Caco-2 (cell line): ENCODE data around the gene POLE4. TPM values are rescaled to one million over a fixed set of nuclear protein-coding genes. Genes with fewer than 3 reads are reported as not detected.
A peak's percentile ranks its signal among the peaks of the same experiment; 100 is the strongest.

Experiments used
- BruUV-seq: library from RNA; stranded (reverse); fragments of 400-500 nt; replicated peaks from 2 replicates; lab custom pipeline; 2021; lab: Mats Ljungman, UMichigan
- CTCF ChIA-PET: fragments of 300-600 bp; sonication (Branson Sonifier 250); formaldehyde crosslinking; loops from one replicate; lab custom pipeline; 2022; ENCODE audit warnings: antibody characterized with exemption; lab: Charles Lee
- POLR2A ChIA-PET: fragments of 300-600 bp; sonication (Branson Sonifier 250); formaldehyde crosslinking; loops from one replicate; lab custom pipeline; 2022; ENCODE audit warnings: antibody characterized with exemption; lab: Charles Lee
- DNase-seq, 2 experiments: peaks; one replicate each; pipeline versions ENCODE4 v3.0.0 to v3.0.0-alpha.2; 2020 to 2022
- H3K27me3 ChIP-seq: replicated peaks from 2 replicates; pipeline ENCODE4 v1.6.0; 2011; ENCODE audit warnings: low read length; ENCODE audit not compliant: control insufficient read depth, insufficient read depth
- H3K36me3 ChIP-seq: 2 replicates; pipeline ENCODE4 v1.5.1; 2011; ENCODE audit warnings: low read length; ENCODE audit not compliant: control insufficient read depth, insufficient read depth
- H3K4me1 ChIP-seq: fragments of 250-450 bp; sonication (Bioruptor Pico); 2 replicates; pipeline ENCODE4 v1.5.1; 2020; ENCODE audit warnings: mild to moderate bottlenecking
- H3K4me3 ChIP-seq: 2 replicates; pipeline ENCODE4 v1.5.1; 2011; ENCODE audit warnings: low read depth, mild to moderate bottlenecking, control low read depth, low read length
- H3K9me3 ChIP-seq: fragments of 250-450 bp; sonication (Bioruptor Pico); 2 replicates; pipeline ENCODE4 v1.5.1; 2020; ENCODE audit warnings: mild to moderate bottlenecking, moderate library complexity
- H3K27ac Mint-ChIP-seq: one replicate; pipeline ENCODE4 v1.8.0; 2022; ENCODE audit warnings: mixed read lengths; ENCODE audit not compliant: unreplicated experiment
- H3K27me3 Mint-ChIP-seq: one replicate; pipeline ENCODE4 v1.8.0; 2022; ENCODE audit warnings: mixed read lengths; ENCODE audit not compliant: insufficient read depth, unreplicated experiment
- H3K36me3 Mint-ChIP-seq: one replicate; pipeline ENCODE4 v1.8.0; 2022; ENCODE audit warnings: mild to moderate bottlenecking, mixed read lengths; ENCODE audit not compliant: insufficient read depth, unreplicated experiment
- H3K4me1 Mint-ChIP-seq: one replicate; pipeline ENCODE4 v1.8.0; 2022; ENCODE audit warnings: low read depth, mixed read lengths; ENCODE audit not compliant: unreplicated experiment
- H3K4me3 Mint-ChIP-seq: one replicate; pipeline ENCODE4 v1.8.0; 2022; ENCODE audit warnings: mild to moderate bottlenecking, moderate library complexity, mixed read lengths; ENCODE audit not compliant: unreplicated experiment
- H3K9me3 Mint-ChIP-seq: one replicate; pipeline ENCODE4 v1.8.0; 2022; ENCODE audit warnings: mixed read lengths; ENCODE audit not compliant: unreplicated experiment
- CTCF ChIP-seq, 2 experiments: fragments of 200-600 bp in 1 of 2; IDR thresholded peaks; 1 replicate in 1 of 2; 2 replicates in 1 of 2; pipeline versions ENCODE4 v1.5.1 to v1.8.0; 2011 to 2022; ENCODE audit warnings: antibody characterized with exemption in 1 of 2, control low read depth in 1 of 2, inconsistent platforms in 1 of 2, low read depth in 1 of 2, low read length in 1 of 2, mild to moderate bottlenecking in 1 of 2, moderate library complexity in 1 of 2; ENCODE audit not compliant: insufficient read depth in 1 of 2, severe bottlenecking in 1 of 2, unreplicated experiment in 1 of 2
- intact Hi-C: fragments of 100-400 bp; cut with micrococcal nuclease; formaldehyde crosslinking; loops from one replicate; pipeline ENCODE4 v1.10.0; 2022; ENCODE audit not compliant: unreplicated experiment
- total RNA-seq: library from RNA; stranded (reverse); gene quantifications from 2 replicates; pipeline ENCODE4 v1.2.3, GENCODE V29; 2022

Gene POLE4
- total RNA-seq, 1 experiment from 2014 or later, result 117 TPM

DNA sequence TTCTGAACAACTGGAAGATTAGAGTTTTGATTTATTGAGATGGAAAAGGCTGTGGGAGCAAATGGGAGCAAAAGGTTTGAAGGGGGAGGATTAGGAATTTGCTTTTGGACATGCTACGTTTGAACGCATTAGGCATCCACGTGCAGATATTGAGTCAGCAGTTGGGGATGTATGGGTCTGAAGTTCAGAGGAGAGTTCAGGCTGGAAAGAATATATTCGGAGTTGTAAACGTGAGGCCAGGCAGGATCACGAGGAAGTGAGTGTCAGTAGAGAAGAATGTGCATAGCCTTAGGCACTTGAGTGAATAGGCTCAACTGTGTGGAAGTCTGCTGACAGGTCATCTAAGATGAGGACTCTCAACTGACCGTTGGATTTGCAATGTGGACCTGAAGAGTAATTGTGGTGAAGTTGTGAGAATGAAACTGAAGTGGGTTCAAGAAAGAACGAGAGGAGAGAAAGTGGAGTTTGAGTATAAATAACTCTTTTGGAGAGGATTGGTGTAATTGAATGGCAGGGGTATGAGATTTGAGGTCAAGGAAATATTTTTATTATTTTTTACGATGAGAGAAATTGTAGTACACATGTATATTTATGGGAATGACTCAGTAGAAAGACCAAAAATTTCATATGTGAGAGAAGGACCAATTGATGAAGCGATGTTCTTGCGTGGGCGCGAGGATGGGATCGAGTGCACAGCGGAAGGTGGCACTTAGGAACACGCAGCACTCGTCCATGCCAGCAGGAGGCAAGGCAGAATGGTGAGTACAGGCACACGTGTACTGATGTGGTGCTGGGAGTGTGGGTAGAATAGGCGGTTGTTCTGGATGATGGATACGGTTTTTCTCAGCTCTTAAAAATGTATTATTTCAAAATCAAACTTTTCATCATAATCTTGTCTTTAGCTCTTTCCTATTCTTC is 40.5 kb upstream of the POLE4 start:
- Mint-ChIP-seq H3K27me3 (no peaks in the 10 kb centered on the region), H3K27ac (peak overlapping the region; percentile 1), H3K9me3 (no peaks in the 10 kb centered on the region), H3K4me1 (peaks cover 27% of the 10 kb centered on the region), H3K36me3 (no peaks in the 10 kb centered on the region), H3K4me3 (peak overlapping the region; percentile 1)
- no peak overlapping the region for H3K4me3 ChIP-seq
- no peak for TF ChIP-seq CTCF (IDR thresholded peaks at IDR 0.05; ENCODE audit: insufficient read depth in 1 of 2, low read depth in 1 of 2, low read length in 1 of 2, severe bottlenecking in 1 of 2, unreplicated experiment in 1 of 2)
- peaks cover 17% of the 10 kb centered on the region for H3K4me1 ChIP-seq
- DNase-seq, result peak; percentile 68 to 79
- H3K36me3 ChIP-seq, result no peaks in the 10 kb centered on the region
- BruUV-seq, result TSS peak; percentile 59
- ChIA-PET CTCF (interaction anchor here (1.3 kb wide), 1 partner anchor 66 kb away, joined by 3 read pairs; no protein-coding TSS in a partner anchor), POLR2A (interaction anchor here (0.6 kb wide), 1 partner anchor 67 kb away, joined by 3 read pairs; no protein-coding TSS in a partner anchor)
- no peaks in the 10 kb centered on the region for H3K27me3 ChIP-seq
- H3K9me3 ChIP-seq, result no peaks in the 10 kb centered on the region
- intact Hi-C loops, result loop anchor here (2.0 to 5.0 kb wide), 4 partner anchors 41 to 279 kb away; partner anchors contain the start of genes POLE4 and TACR1

GRCh38 chr2:74919827-74920226 is 38.6 kb upstream of the POLE4 start:
- Histone ChIP-seq H3K4me1 (peaks cover 18% of the 10 kb centered on the region), H3K4me3 (peak overlapping the region; percentile 30), H3K9me3 (no peaks in the 10 kb centered on the region), H3K36me3 (no peaks in the 10 kb centered on the region), H3K27me3 (no peaks in the 10 kb centered on the region)
- H3K27me3 Mint-ChIP-seq, result no peaks in the 10 kb centered on the region
- peak; percentile 75 to 84 for DNase-seq
- H3K4me3 Mint-ChIP-seq, result peak overlapping the region; percentile 45
- no peaks in the 10 kb centered on the region for H3K9me3 Mint-ChIP-seq
- CTCF ChIA-PET, result interaction anchor here (0.6 to 0.8 kb wide), 2 partner anchors 29 to 321 kb away, joined by 4 to 5 read pairs; no protein-coding TSS in a partner anchor
- no TSS peak for BruUV-seq
- no peaks in the 10 kb centered on the region for H3K36me3 Mint-ChIP-seq
- POLR2A ChIA-PET, result no interaction called here
- H3K27ac Mint-ChIP-seq, result no peak overlapping the region
- peak; percentile 72 to 89 for TF ChIP-seq CTCF (IDR thresholded peaks at IDR 0.05; ENCODE audit: insufficient read depth in 1 of 2, low read depth in 1 of 2, low read length in 1 of 2, severe bottlenecking in 1 of 2, unreplicated experiment in 1 of 2)
- peaks cover 30% of the 10 kb centered on the region for H3K4me1 Mint-ChIP-seq
- intact Hi-C loops, result loop anchor here (1.0 to 5.0 kb wide), 7 partner anchors 21 to 484 kb away; partner anchors contain the start of genes POLE4 and TACR1

GRCh38 chr2:74921236-74921736 is 37.2 kb upstream of the POLE4 start:
- CTCF ChIA-PET, result interaction anchor here (0.7 kb wide), 1 partner anchor 45 kb away, joined by 3 read pairs; no protein-coding TSS in a partner anchor
- no peaks in the 10 kb centered on the region for H3K36me3 Mint-ChIP-seq
- no peaks in the 10 kb centered on the region for H3K27me3 Mint-ChIP-seq
- no peaks in the 10 kb centered on the region for H3K9me3 Mint-ChIP-seq
- no peak overlapping the region for H3K4me3 ChIP-seq
- H3K36me3 ChIP-seq, result no peaks in the 10 kb centered on the region
- H3K9me3 ChIP-seq, result no peaks in the 10 kb centered on the region
- H3K4me1 Mint-ChIP-seq, result peaks cover 36% of the 10 kb centered on the region
- no peak overlapping the region for H3K4me3 Mint-ChIP-seq
- no peak for TF ChIP-seq CTCF (IDR thresholded peaks at IDR 0.05; ENCODE audit: insufficient read depth in 1 of 2, low read depth in 1 of 2, low read length in 1 of 2, severe bottlenecking in 1 of 2, unreplicated experiment in 1 of 2)
- intact Hi-C loops, result loop anchor here (2.0 kb wide), 1 partner anchor 20 kb away; no protein-coding TSS in a partner anchor
- no peak for DNase-seq
- no peak overlapping the region for H3K27ac Mint-ChIP-seq
- POLR2A ChIA-PET, result no interaction called here
- no TSS peak for BruUV-seq
- no peaks in the 10 kb centered on the region for H3K27me3 ChIP-seq
- H3K4me1 ChIP-seq, result peaks cover 27% of the 10 kb centered on the region
